Mesendoderm (in vitro differentiated cells): Measurements from ENCODE around the gene SUV39H2.
"Not testable (repeated sequence)": the region's sequence is repeated elsewhere in the genome, so short reads cannot be mapped to it uniquely, and the experiment has no call there.

Experiments
- DNase-seq: peaks from one replicate; pipeline ENCODE4 v3.0.0; 2013
- H2AK5ac ChIP-seq: 2 replicates; pipeline ENCODE4 v1.6.1; 2013; ENCODE audit warnings: low read length, inconsistent platforms
- H2BK120ac ChIP-seq: 2 replicates; pipeline ENCODE4 v1.6.1; 2013; ENCODE audit warnings: low read depth, mild to moderate bottlenecking, low read length, moderate library complexity, mixed read lengths
- H2BK15ac ChIP-seq: replicated peaks from 2 replicates; pipeline ENCODE4 v1.6.1; 2013; ENCODE audit warnings: low read depth, mild to moderate bottlenecking, moderate library complexity
- H2BK5ac ChIP-seq: 2 replicates; pipeline ENCODE4 v1.6.1; 2013; ENCODE audit warnings: low read length, inconsistent platforms
- H3K18ac ChIP-seq: 2 replicates; pipeline ENCODE4 v1.6.1; 2013; ENCODE audit warnings: mild to moderate bottlenecking, low read length, mixed read lengths
- H3K23ac ChIP-seq: one replicate; pipeline ENCODE4 v1.6.1; 2013; ENCODE audit warnings: low read length
- H3K27ac ChIP-seq: 2 replicates; pipeline ENCODE4 v1.5.1; 2013; ENCODE audit warnings: low read depth, mild to moderate bottlenecking, inconsistent platforms, low read length, moderate library complexity
- H3K27me3 ChIP-seq: 2 replicates; pipeline ENCODE4 v1.6.1; 2013; ENCODE audit warnings: low read length, control low read depth, mild to moderate bottlenecking, inconsistent platforms; ENCODE audit not compliant: insufficient read depth, poor library complexity
- H3K36me3 ChIP-seq: 2 replicates; pipeline ENCODE4 v1.6.1; 2013; ENCODE audit warnings: low read length, inconsistent platforms; ENCODE audit not compliant: control insufficient read depth, insufficient read depth
- H3K4ac ChIP-seq: one replicate; pipeline ENCODE4 v1.6.1; 2013; ENCODE audit warnings: low read depth, mild to moderate bottlenecking, low read length, moderate library complexity
- H3K4me1 ChIP-seq: 2 replicates; pipeline ENCODE4 v1.6.1; 2013; ENCODE audit warnings: low read depth, low read length, inconsistent platforms; ENCODE audit not compliant: control insufficient read depth
- H3K4me2 ChIP-seq: 2 replicates; pipeline ENCODE4 v1.6.1; 2013; ENCODE audit warnings: low read length
- H3K4me3 ChIP-seq: 2 replicates; pipeline ENCODE4 v1.5.1; 2013; ENCODE audit warnings: mild to moderate bottlenecking, low read length
- H3K56ac ChIP-seq: one replicate; pipeline ENCODE4 v1.6.1; 2013; ENCODE audit warnings: low read length
- H3K79me1 ChIP-seq: 2 replicates; pipeline ENCODE4 v1.6.1; 2013; ENCODE audit warnings: low read length, inconsistent platforms
- H3K79me2 ChIP-seq: 2 replicates; pipeline ENCODE4 v1.6.1; 2013; ENCODE audit warnings: mild to moderate bottlenecking, low read length; ENCODE audit not compliant: control insufficient read depth, insufficient read depth
- H3K9ac ChIP-seq: 2 replicates; pipeline ENCODE4 v1.6.1; 2013; ENCODE audit warnings: low read length, inconsistent platforms
- H4K5ac ChIP-seq: one replicate; pipeline ENCODE4 v1.6.1; 2013; ENCODE audit warnings: low read length
- H4K8ac ChIP-seq: one replicate; pipeline ENCODE4 v1.6.1; 2013; ENCODE audit warnings: low read depth, mild to moderate bottlenecking, control low read depth, low read length, moderate library complexity
- WGBS: extraction: QIAGEN DNeasy Blood & Tissue Kit; methylation state at CpG from one replicate; pipeline ENCODE4 v1.1.7; 2013; ENCODE audit warnings: low lambda C conversion rate, missing lambda C conversion rate; ENCODE audit not compliant: insufficient coverage; ENCODE audit errors: extremely low coverage; 5-methylcytosine and 5-hydroxymethylcytosine counted together

Gene SUV39H2

DNA sequence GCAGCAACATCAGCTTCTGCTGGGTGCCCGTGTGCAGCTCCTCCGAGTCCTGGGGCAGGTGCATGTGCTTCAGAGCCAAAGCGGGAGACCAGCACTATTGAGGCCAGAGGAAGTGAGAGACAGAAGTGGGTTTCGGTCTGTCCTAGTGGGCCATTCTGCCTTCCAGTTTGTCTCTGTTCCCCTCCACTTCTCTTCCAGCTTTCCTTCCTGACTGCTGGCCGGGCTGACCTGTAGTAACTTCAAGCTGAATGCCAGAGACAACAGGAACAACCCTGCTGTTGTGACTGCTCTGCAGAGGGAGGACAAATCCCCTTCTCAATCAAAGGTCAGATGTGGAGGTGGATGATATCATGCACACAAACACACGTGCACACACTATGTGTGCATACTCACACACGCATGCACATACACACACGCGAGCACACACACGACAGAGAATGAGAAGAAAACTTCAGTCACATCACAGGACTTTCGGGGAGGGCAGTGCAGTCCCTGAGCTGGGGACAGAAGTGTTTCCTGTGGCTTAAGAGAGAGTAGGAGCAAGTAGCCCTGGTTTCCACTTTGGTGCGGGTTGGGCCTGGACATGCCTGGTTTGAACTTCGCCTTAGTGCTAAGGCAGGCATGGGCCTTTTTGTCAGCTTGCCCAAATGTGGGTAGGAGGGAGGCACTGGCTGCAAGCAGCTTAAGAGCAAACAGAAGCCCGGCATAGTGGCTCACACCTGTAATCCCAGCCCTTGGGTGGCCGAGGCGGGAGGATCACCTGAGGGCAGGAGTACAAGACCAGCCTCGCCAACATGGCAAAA, 63.7 kb downstream of the SUV39H2 start:
- H3K4me1 ChIP-seq, H3K36me3 ChIP-seq, H2BK120ac ChIP-seq, H3K9ac ChIP-seq, H3K27me3 ChIP-seq, H3K4me2 ChIP-seq, H3K4ac ChIP-seq, H3K4me3 ChIP-seq, H3K56ac ChIP-seq, H2BK5ac ChIP-seq, H4K8ac ChIP-seq, H3K79me2 ChIP-seq, H4K5ac ChIP-seq, DNase-seq, H2AK5ac ChIP-seq, H2BK15ac ChIP-seq, H3K23ac ChIP-seq, H3K27ac ChIP-seq, H3K79me1 ChIP-seq, H3K18ac ChIP-seq: not testable (repeated sequence)
- WGBS, result no CpG with 5 or more reads among the region's 17 CpGs

DNA sequence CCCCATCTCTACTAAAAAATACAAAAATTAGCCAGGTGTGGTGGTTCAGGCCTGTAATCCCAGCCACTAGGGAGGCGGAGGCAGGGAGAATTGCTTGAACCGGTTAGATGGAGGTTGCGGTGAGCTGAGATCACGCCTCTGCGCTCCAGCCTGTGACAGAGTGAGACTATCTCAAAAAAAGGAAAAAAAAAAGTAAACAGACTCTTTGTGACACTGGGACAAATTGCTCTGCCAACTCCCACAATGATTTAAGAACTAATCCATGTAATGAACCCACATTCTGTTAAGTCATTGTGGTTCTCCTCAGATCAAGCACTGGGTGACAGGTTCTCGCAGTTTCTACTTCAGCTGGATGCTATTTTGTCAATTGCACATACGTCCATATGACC, 64.3 kb downstream of the SUV39H2 start:
- H2BK15ac ChIP-seq, result not testable (repeated sequence)

DNA sequence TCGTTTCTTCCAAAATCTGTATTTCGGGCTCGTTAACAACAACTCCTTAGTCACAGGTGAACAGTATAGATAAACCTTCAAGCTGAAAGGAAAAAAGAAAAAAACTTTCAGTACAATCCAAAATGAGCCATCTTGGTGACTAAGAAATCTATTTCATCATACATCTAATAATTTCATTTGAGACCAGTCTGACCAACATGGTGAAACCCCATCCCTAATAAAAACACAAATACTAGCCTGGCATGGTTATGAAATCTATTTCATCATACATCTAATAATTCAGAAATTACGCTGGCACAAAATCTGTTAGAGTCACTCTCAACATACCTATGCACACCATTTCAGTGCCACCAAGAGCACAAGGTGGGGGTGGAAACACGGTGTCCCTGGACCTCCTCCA, 66.4 kb downstream of the SUV39H2 start:
- Histone ChIP-seq H2BK5ac (no peak overlapping the region), H3K27ac (no peak overlapping the region), H3K79me2 (no peaks in the 10 kb centered on the region), H3K36me3 (no peaks in the 10 kb centered on the region), H3K4me3 (no peak overlapping the region), H3K4me2 (no peak overlapping the region), H4K8ac (no peak overlapping the region), H3K27me3 (no peaks in the 10 kb centered on the region), H3K79me1 (no peaks in the 10 kb centered on the region), H3K23ac (no peak overlapping the region), H3K18ac (no peak overlapping the region), H4K5ac (no peak overlapping the region), H3K9ac (no peak overlapping the region), H3K4ac (no peak overlapping the region), H3K56ac (no peak overlapping the region), H2AK5ac (no peak overlapping the region), H2BK15ac (no peak overlapping the region), H3K4me1 (no peaks in the 10 kb centered on the region), H2BK120ac (no peak overlapping the region)
- 100% methylated on average over 1 of the region's 5 CpGs for WGBS
- DNase-seq, result no peak

More for the DNA sequence above, 64.3 kb downstream of the SUV39H2 start:
- not testable (repeated sequence) for H3K27ac ChIP-seq, H3K4ac ChIP-seq, H4K8ac ChIP-seq, H3K36me3 ChIP-seq, H3K4me1 ChIP-seq, H2AK5ac ChIP-seq, DNase-seq, H3K4me3 ChIP-seq, H3K18ac ChIP-seq, H3K4me2 ChIP-seq, H2BK5ac ChIP-seq, H3K23ac ChIP-seq, H4K5ac ChIP-seq, H2BK120ac ChIP-seq, H3K56ac ChIP-seq, H3K9ac ChIP-seq, H3K27me3 ChIP-seq, H3K79me2 ChIP-seq, H3K79me1 ChIP-seq
- no CpG with 5 or more reads among the region's 7 CpGs for WGBS

DNA sequence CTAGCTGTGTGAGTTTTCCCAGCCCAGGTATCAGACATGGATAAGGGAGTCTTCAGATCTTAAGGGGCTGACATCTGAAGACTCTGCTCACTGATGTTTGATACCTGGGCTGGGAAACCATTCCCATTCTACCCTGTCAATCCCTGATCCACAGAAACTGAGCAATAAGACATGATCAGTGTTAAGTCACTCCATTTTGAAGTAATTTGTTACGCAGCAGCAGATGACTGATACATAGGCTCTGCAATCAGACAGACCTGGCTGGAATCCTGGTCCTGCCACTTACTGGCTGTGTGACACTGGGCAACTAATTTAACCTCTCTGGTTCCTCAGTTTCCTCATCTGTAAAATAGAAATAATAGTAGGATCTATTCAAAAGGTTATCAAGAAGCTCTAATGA, 68.6 kb downstream of the SUV39H2 start:
- no peak for DNase-seq
- H3K36me3 ChIP-seq, result no peaks in the 10 kb centered on the region
- WGBS, result no CpG with 5 or more reads among the region's 1 CpG

DNA sequence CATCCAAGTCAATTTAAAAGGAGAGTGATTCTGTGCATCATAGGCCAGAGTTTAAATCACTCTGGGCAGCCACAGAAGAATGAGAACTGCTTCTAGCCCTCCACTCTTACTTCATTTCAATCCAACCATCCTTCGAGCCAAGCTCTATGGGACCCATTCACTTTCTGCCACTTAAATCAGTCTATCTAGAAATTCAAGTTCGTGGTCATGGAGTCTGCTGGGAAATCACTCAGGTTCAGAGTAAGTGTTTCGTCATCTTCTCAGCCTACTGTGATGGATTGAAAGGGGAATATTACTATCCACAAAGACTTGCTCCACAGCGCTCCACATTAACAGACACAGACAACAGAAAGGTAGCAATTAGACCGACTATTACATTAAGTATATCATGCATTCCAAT, 70.6 kb downstream of the SUV39H2 start:
- Histone ChIP-seq H2BK5ac (no peak overlapping the region), H3K4me3 (no peak overlapping the region), H3K4me1 (peaks cover 3% of the 10 kb centered on the region), H3K9ac (no peak overlapping the region), H3K27me3 (no peaks in the 10 kb centered on the region), H3K79me1 (no peaks in the 10 kb centered on the region), H2AK5ac (no peak overlapping the region), H2BK120ac (no peak overlapping the region), H3K79me2 (no peaks in the 10 kb centered on the region), H3K36me3 (no peaks in the 10 kb centered on the region), H3K56ac (no peak overlapping the region), H3K18ac (no peak overlapping the region), H3K4me2 (no peak overlapping the region), H3K4ac (no peak overlapping the region), H4K5ac (no peak overlapping the region), H2BK15ac (no peak overlapping the region), H3K23ac (no peak overlapping the region), H3K27ac (no peak overlapping the region), H4K8ac (no peak overlapping the region)
- WGBS, result no CpG with 5 or more reads among the region's 5 CpGs
- no peak for DNase-seq

More for the DNA sequence above, 68.6 kb downstream of the SUV39H2 start:
- H3K4me1 ChIP-seq, result no peaks in the 10 kb centered on the region
- no peaks in the 10 kb centered on the region for H3K79me1 ChIP-seq
- H2AK5ac ChIP-seq, result no peak overlapping the region
- no peak overlapping the region for H2BK15ac ChIP-seq
- no peak overlapping the region for H3K56ac ChIP-seq
- H4K5ac ChIP-seq, result no peak overlapping the region
- no peak overlapping the region for H3K18ac ChIP-seq
- H3K79me2 ChIP-seq, result no peaks in the 10 kb centered on the region
- H4K8ac ChIP-seq, result no peak overlapping the region
- no peak overlapping the region for H3K23ac ChIP-seq
- no peak overlapping the region for H3K4ac ChIP-seq
- no peak overlapping the region for H3K27ac ChIP-seq
- H2BK120ac ChIP-seq, result no peak overlapping the region
- H3K9ac ChIP-seq, result no peak overlapping the region
- H3K4me3 ChIP-seq, result no peak overlapping the region
- H3K4me2 ChIP-seq, result no peak overlapping the region
- no peak overlapping the region for H2BK5ac ChIP-seq
- no peaks in the 10 kb centered on the region for H3K27me3 ChIP-seq
